Forelimb muscle (tissue), 1 donor: ENCODE data around the gene CETP. TPM values are rescaled to one million over a fixed set of nuclear protein-coding genes. Genes with fewer than 3 reads are reported as not detected.

ENCODE experiments used
- DNase-seq: peaks from one replicate; pipeline ENCODE4 v3.0.0-alpha.2; 2013; ENCODE audit warnings: low read depth
- polyA plus RNA-seq: library from polyadenylated mRNA; unstranded; fragments of 120-200 nt; gene quantifications from one replicate; pipeline ENCODE4 v1.2.1, GENCODE V29; 2013; ENCODE audit not compliant: insufficient read length

Gene CETP
- polyA plus RNA-seq, result 5.3 TPM

GRCh38 chr16:56961851-56962281 lies at the start of gene CETP:
TSS of gene CETP (plus strand) at chr16:56961950. CDS start at chr16:56961980, 30 bp downstream.
- no peak for DNase-seq

- DNase-seq, result no peak
Observed at GRCh38 chr16:56912746-56913708, 48.7 kb upstream of the CETP start.

- no peak for DNase-seq
Observed at GRCh38 chr16:56914896-56915295, 46.9 kb upstream of the CETP start.

GRCh38 chr16:56915336-56916119 lies 46.2 kb upstream of the CETP start:
- no peak for DNase-seq

- DNase-seq, result no peak
Observed at GRCh38 chr16:56916571-56917403, 45.0 kb upstream of the CETP start.

GRCh38 chr16:56918467-56919012 lies 43.2 kb upstream of the CETP start:
- no peak for DNase-seq

- no peak for DNase-seq
Observed at GRCh38 chr16:56919099-56919800, 42.5 kb upstream of the CETP start.

- no peak for DNase-seq
Observed at GRCh38 chr16:56921571-56921970, 40.2 kb upstream of the CETP start.

- no peak for DNase-seq
Observed at GRCh38 chr16:56923481-56924091, 38.2 kb upstream of the CETP start.

- DNase-seq, result no peak
Observed at GRCh38 chr16:56927471-56927870, 34.3 kb upstream of the CETP start.

GRCh38 chr16:56929639-56930038 lies 32.1 kb upstream of the CETP start:
- no peak for DNase-seq

- no peak for DNase-seq
Observed at GRCh38 chr16:56930486-56931270, 31.1 kb upstream of the CETP start.

GRCh38 chr16:56931271-56931891 lies 30.4 kb upstream of the CETP start:
- no peak for DNase-seq

GRCh38 chr16:56931892-56932720 lies 29.6 kb upstream of the CETP start, which contains the start of gene HERPUD1:
TSS of gene HERPUD1 (plus strand) at chr16:56932142. CDS start at chr16:56932245, 103 bp downstream.
- peak; percentile 94 for DNase-seq

- no peak for DNase-seq
Observed at GRCh38 chr16:56932721-56933619, 28.8 kb upstream of the CETP start.

- DNase-seq, result no peak
Observed at GRCh38 chr16:56933828-56934598, 27.7 kb upstream of the CETP start.
